ENCODE measurements around the gene VMO1. TPM values are rescaled to one million over a fixed set of nuclear protein-coding genes. Genes with fewer than 3 reads are reported as not detected.

Gene VMO1
- total and polyA plus RNA-seq, 11 donors, result 0.48 to 1.9 (median 1.1) TPM; not detected in 4

DNA sequence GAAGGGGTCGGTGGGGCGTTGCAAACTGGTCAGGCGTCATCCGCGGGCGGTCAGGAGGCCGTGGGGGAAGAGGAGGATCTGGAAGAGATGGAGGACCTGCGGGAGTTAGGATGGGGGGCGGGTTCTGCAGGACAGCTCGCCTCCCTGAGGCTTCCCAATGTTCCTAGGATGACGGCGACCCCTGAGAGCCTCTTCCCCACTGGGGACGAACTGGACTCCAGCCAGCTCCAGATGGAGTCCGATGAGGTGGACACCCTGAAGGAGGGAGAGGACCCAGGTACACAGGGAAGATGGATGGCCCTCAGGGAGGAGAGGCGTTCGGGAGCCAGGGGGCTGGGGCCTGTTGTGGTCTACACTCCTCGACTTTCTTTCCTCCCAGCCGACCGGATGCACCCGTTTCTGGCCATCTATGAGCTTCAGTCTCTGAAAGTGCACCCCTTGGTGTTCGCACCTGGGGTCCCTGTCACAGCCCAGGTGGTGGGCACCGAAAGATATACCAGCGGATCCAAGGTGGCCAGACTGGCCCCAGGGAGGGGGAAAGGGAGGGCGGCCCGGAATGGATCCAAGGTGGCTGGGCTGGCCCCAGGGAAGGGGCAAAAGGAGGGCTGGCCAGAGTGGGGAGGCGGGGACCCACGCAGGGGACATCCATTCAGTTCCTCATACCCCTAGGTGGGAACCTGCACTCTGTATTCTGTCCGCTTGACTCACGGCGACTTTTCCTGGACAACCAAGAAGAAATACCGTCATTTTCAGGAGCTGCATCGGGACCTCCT lies 21.6 kb upstream of the VMO1 start:
- Histone ChIP-seq H3K36me3 (peaks cover 0 to 28% (median 13%) of the 10 kb centered on the region in 9 donors), H3K27me3 (no peaks in the 10 kb centered on the region), H3K27ac (peak overlapping the region in 9 of 12 donors; percentile 3 to 92 (median 85)), H3K4me1 (peaks cover 6 to 28% (median 16%) of the 10 kb centered on the region in 12 donors), H3K4me3 (peak overlapping the region; percentile 69 to 100 (median 86)), H3K9me3 (no peaks in the 10 kb centered on the region)
- TF ChIP-seq, protein P1, sequence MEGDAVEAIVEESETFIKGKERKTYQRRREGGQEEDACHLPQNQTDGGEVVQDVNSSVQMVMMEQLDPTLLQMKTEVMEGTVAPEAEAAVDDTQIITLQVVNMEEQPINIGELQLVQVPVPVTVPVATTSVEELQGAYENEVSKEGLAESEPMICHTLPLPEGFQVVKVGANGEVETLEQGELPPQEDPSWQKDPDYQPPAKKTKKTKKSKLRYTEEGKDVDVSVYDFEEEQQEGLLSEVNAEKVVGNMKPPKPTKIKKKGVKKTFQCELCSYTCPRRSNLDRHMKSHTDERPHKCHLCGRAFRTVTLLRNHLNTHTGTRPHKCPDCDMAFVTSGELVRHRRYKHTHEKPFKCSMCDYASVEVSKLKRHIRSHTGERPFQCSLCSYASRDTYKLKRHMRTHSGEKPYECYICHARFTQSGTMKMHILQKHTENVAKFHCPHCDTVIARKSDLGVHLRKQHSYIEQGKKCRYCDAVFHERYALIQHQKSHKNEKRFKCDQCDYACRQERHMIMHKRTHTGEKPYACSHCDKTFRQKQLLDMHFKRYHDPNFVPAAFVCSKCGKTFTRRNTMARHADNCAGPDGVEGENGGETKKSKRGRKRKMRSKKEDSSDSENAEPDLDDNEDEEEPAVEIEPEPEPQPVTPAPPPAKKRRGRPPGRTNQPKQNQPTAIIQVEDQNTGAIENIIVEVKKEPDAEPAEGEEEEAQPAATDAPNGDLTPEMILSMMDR (IDR thresholded peaks at IDR 0.05), result no peak
- TF ChIP-seq POLR2A (IDR thresholded peaks at IDR 0.05), result no peak
- 33 to 39% (median 36%) methylated on average over 29 to 32 of the region's 32 CpGs for WGBS, 4 donors
- ATAC-seq (peak in 2 of 4 donors; percentile 1 to 11), DNase-seq (peak in 1 of 5 donors; percentile 64)
- intact Hi-C loops (cut with DNase I), result loop anchor here in 2 of 10 donors (2.0 to 5.0 kb wide), 2 partner anchors 25 to 75 kb away; partner anchors contain the start of gene MINK1 (in 1 of the 2)

GRCh38 chr17:4806777-4807604 lies 20.8 kb upstream of the VMO1 start, which contains the start of gene PLD2:
Gene PLD2 (plus strand): TSS chr17:4807152. CDS start chr17:4807773, 621 bp downstream.
- intact Hi-C loops (cut with DNase I), result loop anchor here in 2 of 10 donors (2.0 to 5.0 kb wide), 2 partner anchors 26 to 75 kb away; partner anchors contain the start of gene MINK1 (in 1 of the 2)
- TF ChIP-seq, protein P1 (IDR thresholded peaks at IDR 0.05), result peak in 1 of 12 donors; percentile 7
- peak in 1 of 2 donors; percentile 72 for TF ChIP-seq POLR2A (IDR thresholded peaks at IDR 0.05)
- peak; percentile 89 to 94 (median 90) for DNase-seq
- Histone ChIP-seq H3K4me1 (peaks cover 6 to 27% (median 16%) of the 10 kb centered on the region in 12 donors), H3K4me3 (peak within 1 kb of the TSS; percentile 69 to 100 (median 86)), H3K9me3 (no peaks in the 10 kb centered on the region), H3K36me3 (peaks cover 0 to 27% (median 13%) of the 10 kb centered on the region in 9 donors), H3K27ac (peak within 1 kb of the TSS; percentile 45 to 92 (median 85)), H3K27me3 (no peaks in the 10 kb centered on the region)
- peak; percentile 84 to 99 (median 98) for ATAC-seq
- 1% methylated on average over 16 to 106 of the region's 106 CpGs for WGBS, 4 donors

- ATAC-seq, result no peak
- Histone ChIP-seq H3K9me3 (no peaks in the 10 kb centered on the region), H3K27ac (peak overlapping the region in 7 of 12 donors; percentile 49 to 92 (median 73)), H3K27me3 (no peaks in the 10 kb centered on the region), H3K4me3 (peak overlapping the region; percentile 41 to 100 (median 86)), H3K36me3 (peaks cover 0 to 24% (median 9%) of the 10 kb centered on the region in 9 donors), H3K4me1 (peaks cover 6 to 27% (median 16%) of the 10 kb centered on the region in 12 donors)
- DNase-seq, result no peak
- intact Hi-C loops (cut with DNase I), result loop anchor here in 2 of 10 donors (2.0 to 5.0 kb wide), 2 partner anchors 26 to 76 kb away; partner anchors contain the start of gene MINK1 (in 1 of the 2)
- no peak for TF ChIP-seq POLR2A (IDR thresholded peaks at IDR 0.05)
- TF ChIP-seq, protein P1 (IDR thresholded peaks at IDR 0.05), result no peak
- 4 to 7% (median 5%) methylated on average over 14 to 16 of the region's 16 CpGs for WGBS, 4 donors
Observed at GRCh38 chr17:4806456-4806776, 20.3 kb upstream of the VMO1 start.
